GM12873 (cell line): Measurements from ENCODE around the gene CCDC85A.

Source experiments
- TF ChIP-seq, protein P1 (sequence below): IDR thresholded peaks from 2 replicates; pipeline ENCODE4 v1.5.1; 2012; ENCODE audit warnings: low read depth, mild to moderate bottlenecking, moderate library complexity, low read length, control low read depth; ENCODE audit not compliant: insufficient read depth; ENCODE audit errors: missing control alignments

CCDC85A gene

DNA sequence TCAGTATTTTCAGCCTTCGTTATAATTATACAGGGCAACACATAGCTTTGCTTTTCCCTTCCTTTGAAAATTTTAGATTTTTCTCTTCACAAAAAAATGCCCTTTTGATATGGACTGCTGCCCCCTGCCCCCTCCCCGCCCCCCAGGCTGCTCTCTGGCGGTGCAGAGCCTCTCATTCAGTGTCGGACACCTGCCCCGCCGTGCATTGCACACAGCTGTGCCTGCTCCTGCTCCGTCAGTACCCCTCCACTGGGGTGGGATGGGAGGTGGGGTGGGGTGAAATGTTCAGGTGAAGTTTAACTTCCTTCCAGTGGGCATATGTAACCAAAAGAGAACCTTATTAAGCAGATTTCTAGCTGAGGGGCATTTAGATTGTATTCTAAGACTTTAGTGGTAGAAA lies 148.0 kb downstream of the CCDC85A start:
- TF ChIP-seq, protein P1, sequence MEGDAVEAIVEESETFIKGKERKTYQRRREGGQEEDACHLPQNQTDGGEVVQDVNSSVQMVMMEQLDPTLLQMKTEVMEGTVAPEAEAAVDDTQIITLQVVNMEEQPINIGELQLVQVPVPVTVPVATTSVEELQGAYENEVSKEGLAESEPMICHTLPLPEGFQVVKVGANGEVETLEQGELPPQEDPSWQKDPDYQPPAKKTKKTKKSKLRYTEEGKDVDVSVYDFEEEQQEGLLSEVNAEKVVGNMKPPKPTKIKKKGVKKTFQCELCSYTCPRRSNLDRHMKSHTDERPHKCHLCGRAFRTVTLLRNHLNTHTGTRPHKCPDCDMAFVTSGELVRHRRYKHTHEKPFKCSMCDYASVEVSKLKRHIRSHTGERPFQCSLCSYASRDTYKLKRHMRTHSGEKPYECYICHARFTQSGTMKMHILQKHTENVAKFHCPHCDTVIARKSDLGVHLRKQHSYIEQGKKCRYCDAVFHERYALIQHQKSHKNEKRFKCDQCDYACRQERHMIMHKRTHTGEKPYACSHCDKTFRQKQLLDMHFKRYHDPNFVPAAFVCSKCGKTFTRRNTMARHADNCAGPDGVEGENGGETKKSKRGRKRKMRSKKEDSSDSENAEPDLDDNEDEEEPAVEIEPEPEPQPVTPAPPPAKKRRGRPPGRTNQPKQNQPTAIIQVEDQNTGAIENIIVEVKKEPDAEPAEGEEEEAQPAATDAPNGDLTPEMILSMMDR, result no peak

DNA sequence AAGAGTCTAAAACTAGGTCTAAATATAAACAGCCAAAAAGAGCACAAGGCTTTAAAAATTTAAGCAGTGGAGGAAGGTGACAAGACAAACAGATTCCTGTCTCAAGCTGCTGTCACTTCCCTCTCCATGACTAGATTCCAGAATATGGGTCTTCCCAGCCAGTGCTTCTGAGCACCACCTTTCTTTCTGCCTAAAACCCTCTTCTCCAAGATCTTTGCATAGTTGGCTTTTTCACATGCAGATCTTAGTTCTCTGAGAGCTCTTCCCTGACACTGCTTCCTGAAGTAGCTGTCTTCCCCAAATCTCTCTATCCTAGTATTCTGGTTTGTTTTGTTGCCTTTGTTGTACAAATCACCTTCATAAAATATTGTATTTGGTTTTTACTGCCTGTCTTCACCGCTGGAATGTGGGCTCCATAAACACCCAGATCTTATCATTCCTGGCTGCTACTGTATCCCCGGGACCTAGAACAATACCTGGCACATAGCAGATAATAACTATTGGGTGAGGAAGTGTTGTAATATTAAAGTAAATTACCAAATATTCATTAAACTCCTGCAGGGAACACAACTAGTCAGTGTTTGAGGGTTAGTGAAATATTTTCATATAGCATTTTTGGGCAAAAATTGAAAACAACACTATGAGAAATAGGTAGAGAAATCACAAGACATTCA lies 150.2 kb downstream of the CCDC85A start:
- TF ChIP-seq, protein P1, result no peak

DNA sequence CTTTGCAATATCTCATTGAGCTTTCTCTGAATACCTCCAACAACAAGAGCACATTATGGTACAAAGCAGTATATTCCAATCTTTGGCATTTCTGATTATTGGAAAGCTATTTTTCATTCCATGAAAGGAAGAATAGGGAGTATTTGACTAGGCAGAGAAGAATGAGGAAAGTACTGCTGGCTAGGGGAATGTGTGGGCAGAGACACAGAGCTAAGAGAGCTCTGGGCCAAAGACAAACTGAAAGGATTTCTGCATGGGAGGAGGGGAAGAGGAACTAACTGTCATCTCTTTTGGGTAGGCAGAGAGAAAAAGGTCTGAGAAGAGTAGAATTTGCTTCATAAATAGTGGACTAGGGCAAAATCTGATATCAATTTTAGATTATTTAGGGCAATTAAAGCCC lies 150.8 kb downstream of the CCDC85A start:
- TF ChIP-seq, protein P1, result no peak

DNA sequence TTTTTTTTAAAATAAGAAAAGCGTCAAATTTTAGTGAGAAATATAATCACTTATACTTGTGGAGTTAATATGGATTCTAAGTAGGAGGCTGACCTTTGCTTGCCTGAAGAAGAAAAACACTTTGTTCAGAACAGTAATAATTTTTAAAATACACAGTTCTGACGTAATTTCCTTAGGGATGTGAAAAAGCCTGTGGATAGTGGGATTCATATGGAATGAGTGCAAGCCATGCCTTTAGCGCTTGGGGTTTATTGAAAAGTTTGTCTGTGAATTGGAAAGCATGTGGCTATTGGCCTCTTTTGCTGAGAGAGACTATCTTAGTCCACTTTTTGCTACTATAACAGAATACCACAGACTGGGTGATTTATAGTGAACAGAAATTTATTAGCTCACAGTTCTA lies 151.3 kb downstream of the CCDC85A start:
- TF ChIP-seq, protein P1, result no peak

DNA sequence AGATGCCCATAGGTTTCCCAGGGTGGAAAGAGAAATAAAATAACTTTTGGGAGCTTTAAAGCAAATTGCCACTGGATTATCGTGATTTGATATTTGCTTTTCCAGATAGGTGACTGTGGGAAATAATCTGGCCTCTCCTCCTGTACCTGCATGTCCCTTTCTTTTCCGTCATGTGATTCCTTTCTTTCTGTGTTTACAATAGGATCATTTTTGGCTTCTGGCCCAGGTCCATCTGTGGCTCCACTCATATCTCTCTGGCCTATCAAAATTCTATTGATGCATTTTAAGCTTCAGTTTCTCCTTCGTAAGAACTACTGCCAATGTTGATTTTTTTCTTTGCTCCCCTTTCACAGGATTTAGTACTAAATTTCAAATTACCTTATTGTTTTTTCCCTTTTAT lies 153.6 kb downstream of the CCDC85A start:
- TF ChIP-seq, protein P1, result no peak

DNA sequence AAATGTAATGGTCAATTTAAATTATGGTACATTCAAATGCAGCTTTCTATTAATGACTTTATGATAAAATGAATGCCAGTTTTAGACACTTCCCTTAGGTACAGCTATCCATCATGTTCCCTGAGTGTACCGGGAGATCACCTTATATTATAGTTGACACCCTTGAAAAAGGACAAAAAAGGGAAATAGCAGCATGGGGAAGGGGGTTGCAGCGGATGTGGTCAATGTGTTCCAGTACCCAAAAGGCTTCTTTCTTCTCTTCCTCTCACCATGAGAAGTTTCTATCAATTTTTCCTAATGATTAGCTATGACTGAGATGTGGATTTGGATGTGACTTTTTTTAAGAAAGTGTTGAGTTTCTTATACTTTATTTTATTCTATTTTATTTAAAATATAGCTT lies 154.4 kb downstream of the CCDC85A start:
- TF ChIP-seq, protein P1, result no peak

DNA sequence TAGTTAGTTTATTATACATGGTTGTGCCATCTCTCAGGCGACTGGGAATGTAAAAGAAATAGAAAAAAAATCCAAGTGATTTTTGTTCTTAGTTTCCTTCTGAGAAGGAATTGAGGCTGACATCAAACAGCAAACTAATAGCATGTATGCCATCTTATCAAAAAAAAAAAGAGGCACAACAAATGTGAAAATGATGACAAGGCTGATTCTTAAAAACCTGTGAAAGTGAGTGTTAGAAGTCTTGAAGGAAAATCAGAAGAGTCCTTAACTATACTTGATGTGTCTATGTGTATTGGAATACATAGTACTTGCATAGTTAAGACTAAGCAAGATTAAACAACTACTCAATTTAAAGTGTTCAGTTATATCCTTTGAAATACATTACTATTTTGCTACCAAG lies 161.0 kb downstream of the CCDC85A start:
- TF ChIP-seq, protein P1, result no peak
